Erythroblast (primary cell): Measurements from ENCODE around the gene GBA3.

Source experiments
- GATA1 ChIP-seq: IDR thresholded peaks from 2 replicates; pipeline ENCODE4 v1.6.1; 2011; ENCODE audit warnings: low read depth, mild to moderate bottlenecking, control low read depth, low read length, moderate library complexity
- POLR2A ChIP-seq: IDR thresholded peaks from 2 replicates; pipeline ENCODE4 v1.6.1; 2011; ENCODE audit warnings: mild to moderate bottlenecking, low read length

GRCh38 chr4:22653752-22654151 is 39.0 kb upstream of the GBA3 start:
- TF ChIP-seq POLR2A (no peak), GATA1 (no peak)
